Measurements from ENCODE around the gene PLA2G4B. TPM values are rescaled to one million over a fixed set of nuclear protein-coding genes. Genes with fewer than 3 reads are reported as not detected.

PLA2G4B gene
- total RNA-seq, 1 experiment from 2014 or later: 3.7 TPM

DNA sequence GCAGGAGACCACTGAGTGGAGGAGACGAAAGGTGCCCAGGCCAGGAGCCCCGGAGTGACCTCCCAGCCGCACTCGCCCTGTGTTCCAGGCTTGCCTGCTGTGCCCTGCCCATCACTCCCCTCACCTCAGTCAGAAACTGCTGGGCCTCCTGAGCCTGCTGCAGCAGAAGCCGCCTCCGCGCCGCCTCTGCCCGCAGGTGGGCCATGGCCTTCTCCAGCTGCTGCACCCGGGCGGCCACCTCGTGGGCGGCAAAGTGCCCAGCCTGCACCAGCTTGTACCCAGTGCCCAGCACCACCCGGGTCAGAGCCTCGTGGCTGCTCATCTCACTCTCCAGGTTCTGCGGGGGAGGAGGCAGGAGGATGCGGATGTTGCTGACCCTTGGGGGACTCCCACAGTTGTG is 17.6 kb downstream of the PLA2G4B start:
- no peak overlapping the region for H3T11ph ChIP-seq (ENCODE audit: low read length)
- no CpG with 5 or more reads among the region's 17 CpGs for WGBS (ENCODE audit: extremely low coverage, insufficient read length, low lambda C conversion rate)
- TF ChIP-seq, protein P1, sequence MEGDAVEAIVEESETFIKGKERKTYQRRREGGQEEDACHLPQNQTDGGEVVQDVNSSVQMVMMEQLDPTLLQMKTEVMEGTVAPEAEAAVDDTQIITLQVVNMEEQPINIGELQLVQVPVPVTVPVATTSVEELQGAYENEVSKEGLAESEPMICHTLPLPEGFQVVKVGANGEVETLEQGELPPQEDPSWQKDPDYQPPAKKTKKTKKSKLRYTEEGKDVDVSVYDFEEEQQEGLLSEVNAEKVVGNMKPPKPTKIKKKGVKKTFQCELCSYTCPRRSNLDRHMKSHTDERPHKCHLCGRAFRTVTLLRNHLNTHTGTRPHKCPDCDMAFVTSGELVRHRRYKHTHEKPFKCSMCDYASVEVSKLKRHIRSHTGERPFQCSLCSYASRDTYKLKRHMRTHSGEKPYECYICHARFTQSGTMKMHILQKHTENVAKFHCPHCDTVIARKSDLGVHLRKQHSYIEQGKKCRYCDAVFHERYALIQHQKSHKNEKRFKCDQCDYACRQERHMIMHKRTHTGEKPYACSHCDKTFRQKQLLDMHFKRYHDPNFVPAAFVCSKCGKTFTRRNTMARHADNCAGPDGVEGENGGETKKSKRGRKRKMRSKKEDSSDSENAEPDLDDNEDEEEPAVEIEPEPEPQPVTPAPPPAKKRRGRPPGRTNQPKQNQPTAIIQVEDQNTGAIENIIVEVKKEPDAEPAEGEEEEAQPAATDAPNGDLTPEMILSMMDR (conservative IDR thresholded peaks at IDR 0.05): no peak

More for the DNA sequence above, 17.6 kb downstream of the PLA2G4B start:
- Histone ChIP-seq H3K27me3 (ENCODE audit: insufficient read depth, low read length) (no peaks in the 10 kb centered on the region), H4K5ac (ENCODE audit: insufficient read length, low read depth, low read length) (no peak overlapping the region), H2BK5ac (ENCODE audit: insufficient read length, low read length) (no peak overlapping the region), H3K4ac (ENCODE audit: low read depth, low read length) (no peak overlapping the region), H3K9me3 (ENCODE audit: control insufficient read depth, low read depth, low read length) (no peaks in the 10 kb centered on the region), H3K9ac (ENCODE audit: extremely low read depth, insufficient read length, low read length) (no peak overlapping the region), H2AFZ (ENCODE audit: low read length) (no peak overlapping the region), H2BK120ac (ENCODE audit: low read depth, low read length, poor library complexity, severe bottlenecking) (no peak overlapping the region), H2BK12ac (ENCODE audit: insufficient read length, low read depth, low read length) (no peak overlapping the region), H4K20me1 (ENCODE audit: control insufficient read depth, insufficient read depth, insufficient read length) (no peaks in the 10 kb centered on the region), H2AK5ac (ENCODE audit: insufficient read length, low read length) (no peak overlapping the region), H3K27ac (ENCODE audit: insufficient read length, low read depth, low read length) (no peak overlapping the region), H3K79me2 (ENCODE audit: insufficient read depth, low read length) (no peaks in the 10 kb centered on the region), H3K14ac (ENCODE audit: insufficient read depth, low read length) (no peak overlapping the region; the same call in 1 of the 2 replicates), H2BK20ac (ENCODE audit: low read depth, low read length, poor library complexity, severe bottlenecking) (no peak overlapping the region), H3K23me2 (ENCODE audit: insufficient read length, low read depth, low read length, poor library complexity, severe bottlenecking) (no peaks in the 10 kb centered on the region), H3K18ac (ENCODE audit: insufficient read length, low read depth, low read length) (no peak overlapping the region), H3K4me2 (ENCODE audit: insufficient read depth, insufficient read length, low read length) (no peak overlapping the region), H3K23ac (ENCODE audit: insufficient read length, low read depth, low read length) (no peak overlapping the region), H4K91ac (ENCODE audit: insufficient read length, low read depth, low read length) (no peak overlapping the region), H3K79me1 (ENCODE audit: insufficient read depth, low read depth, low read length, poor library complexity, severe bottlenecking) (no peaks in the 10 kb centered on the region), H3K56ac (ENCODE audit: insufficient read length, low read depth, low read length) (no peak overlapping the region), H3K4me1 (ENCODE audit: insufficient read depth, low read length) (no peaks in the 10 kb centered on the region), H2BK15ac (ENCODE audit: low read depth, low read length) (no peak overlapping the region), H4K8ac (replicated peaks; ENCODE audit: insufficient read length, low read depth, low read length) (no peak overlapping the region)
- no peak overlapping the region for H3K27ac Mint-ChIP-seq
- DNase-seq: no peak
- no peak overlapping the region for H3K4me3 Mint-ChIP-seq
- peaks cover 8 to 12% of the 10 kb centered on the region in 2 experiments for H3K4me1 Mint-ChIP-seq
- no peaks in the 10 kb centered on the region; a peak in 1 of 7 replicates for H3K36me3 Mint-ChIP-seq (ENCODE audit: insufficient read depth in 1 of 3, low read depth in 3 of 3)
- no peaks in the 10 kb centered on the region for H3K9me3 Mint-ChIP-seq
- H3K27me3 Mint-ChIP-seq (ENCODE audit: low read depth): peaks cover under 1% of the 10 kb centered on the region; the same call in 1 of the 2 replicates
